Measurements from ENCODE around the gene CASTOR2. TPM values are rescaled to one million over a fixed set of nuclear protein-coding genes. Genes with fewer than 3 reads are reported as not detected.
"Not testable (repeated sequence)": the region's sequence is repeated elsewhere in the genome, so short reads cannot be mapped to it uniquely, and the experiment has no call there.

The CASTOR2 gene
- total RNA-seq: 10.5 and 14.7 TPM in 2 replicates

DNA sequence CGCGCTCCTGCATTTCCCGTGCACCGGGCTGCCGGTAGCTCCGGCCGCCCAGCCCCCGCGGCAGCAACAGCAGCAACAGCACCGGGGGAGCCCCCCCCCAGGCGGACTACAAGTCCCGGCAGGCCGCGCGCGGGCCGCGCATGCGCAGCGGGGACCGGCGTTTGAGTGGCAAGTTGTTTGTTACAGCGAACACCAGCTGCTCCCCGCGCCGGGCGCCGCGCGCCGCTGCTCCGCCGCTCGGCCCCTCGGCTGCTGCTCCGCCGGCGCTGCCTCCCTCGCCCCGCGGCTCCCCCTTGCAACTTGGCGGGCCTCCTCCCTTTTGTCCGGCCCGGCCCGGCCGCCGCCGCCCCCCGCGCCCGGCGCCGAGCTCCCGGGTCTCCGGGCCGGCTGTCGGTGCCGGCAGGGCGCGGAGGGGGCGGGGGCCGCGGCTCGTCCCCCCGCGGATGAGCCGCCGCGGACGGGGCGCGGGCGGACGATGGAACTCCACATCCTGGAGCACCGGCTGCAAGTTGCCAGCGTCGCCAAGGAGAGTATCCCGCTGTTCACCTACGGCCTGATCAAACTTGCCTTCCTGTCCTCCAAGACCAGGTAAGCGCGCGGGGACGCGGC lies at the start of gene CASTOR2:
CASTOR2 (plus strand) TSS at position 195 of the 609 bp plus-strand sequence; CDS start at position 476, 281 bp downstream.
- DNase-seq (ENCODE audit: low read depth in 2 of 2): not testable (repeated sequence)

DNA sequence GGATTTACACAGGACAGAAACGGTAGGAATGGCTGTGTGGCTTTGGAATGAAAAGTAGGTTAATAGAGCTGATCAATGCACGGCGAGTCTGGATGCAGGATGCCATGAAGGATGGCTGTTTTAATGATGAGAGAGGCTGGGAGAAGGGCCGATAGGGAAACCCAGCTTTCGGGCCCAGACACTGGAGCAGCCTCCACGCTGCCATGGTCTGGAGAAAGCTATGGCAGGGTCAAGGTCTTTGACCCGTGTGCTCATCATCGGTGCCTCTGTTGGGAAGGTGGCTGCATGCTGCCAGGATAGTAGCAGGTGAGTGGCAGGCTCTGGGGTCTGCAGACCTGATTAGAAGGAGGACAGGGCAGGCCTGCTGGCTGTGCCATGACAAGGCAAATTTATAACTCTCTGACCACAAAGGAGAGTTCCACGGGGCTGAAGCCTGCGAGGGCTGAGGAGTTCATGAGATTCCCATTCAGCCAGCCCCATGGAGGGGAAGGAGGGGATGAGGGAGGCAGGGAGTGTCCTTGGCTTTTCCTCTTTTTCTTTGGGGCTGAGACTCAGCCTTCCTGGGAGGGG lies 42.1 kb upstream of the CASTOR2 start:
- DNase-seq (ENCODE audit: low read depth in 2 of 2): not testable (repeated sequence)

DNA sequence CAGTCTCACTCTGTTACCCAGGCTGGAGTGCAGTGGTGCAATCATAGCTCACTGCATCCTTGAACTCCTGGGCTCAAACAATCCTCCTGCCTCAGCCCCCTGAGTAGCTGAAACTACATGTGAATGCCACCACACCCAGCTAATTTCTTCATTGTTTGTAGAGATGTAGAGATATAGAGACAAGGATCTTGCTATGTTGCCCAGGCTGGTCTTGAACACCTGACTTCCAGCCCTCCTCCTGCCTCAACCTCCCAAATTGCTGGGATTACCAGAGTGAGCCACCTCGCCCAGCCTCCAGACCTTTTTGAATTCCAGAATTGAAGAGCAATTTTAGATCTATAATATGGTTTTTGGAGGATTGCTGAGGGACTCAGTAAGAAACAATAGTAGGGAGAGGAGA lies 40.9 kb upstream of the CASTOR2 start:
- DNase-seq (ENCODE audit: low read depth in 2 of 2): not testable (repeated sequence)

DNA sequence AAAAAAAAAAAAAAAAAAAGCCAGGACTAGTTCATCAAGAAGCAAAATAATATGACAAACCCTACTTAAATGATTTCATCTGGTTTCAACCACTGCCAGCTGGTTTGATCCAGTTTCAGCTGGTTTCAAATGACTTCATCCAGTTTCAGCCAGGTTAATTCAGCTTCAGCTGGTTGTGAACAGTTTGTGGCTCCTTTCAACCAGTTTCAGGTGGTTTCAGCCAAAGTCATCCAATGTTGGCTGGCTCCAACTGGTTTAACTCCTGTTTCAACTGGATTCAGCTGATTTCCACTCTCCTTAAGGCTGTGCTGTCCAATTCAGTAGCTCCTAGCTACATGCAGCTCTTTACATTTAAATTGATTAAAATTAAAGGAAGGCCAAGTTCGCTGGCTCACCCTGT lies 37.5 kb upstream of the CASTOR2 start:
- DNase-seq (ENCODE audit: low read depth in 2 of 2): not testable (repeated sequence)

DNA sequence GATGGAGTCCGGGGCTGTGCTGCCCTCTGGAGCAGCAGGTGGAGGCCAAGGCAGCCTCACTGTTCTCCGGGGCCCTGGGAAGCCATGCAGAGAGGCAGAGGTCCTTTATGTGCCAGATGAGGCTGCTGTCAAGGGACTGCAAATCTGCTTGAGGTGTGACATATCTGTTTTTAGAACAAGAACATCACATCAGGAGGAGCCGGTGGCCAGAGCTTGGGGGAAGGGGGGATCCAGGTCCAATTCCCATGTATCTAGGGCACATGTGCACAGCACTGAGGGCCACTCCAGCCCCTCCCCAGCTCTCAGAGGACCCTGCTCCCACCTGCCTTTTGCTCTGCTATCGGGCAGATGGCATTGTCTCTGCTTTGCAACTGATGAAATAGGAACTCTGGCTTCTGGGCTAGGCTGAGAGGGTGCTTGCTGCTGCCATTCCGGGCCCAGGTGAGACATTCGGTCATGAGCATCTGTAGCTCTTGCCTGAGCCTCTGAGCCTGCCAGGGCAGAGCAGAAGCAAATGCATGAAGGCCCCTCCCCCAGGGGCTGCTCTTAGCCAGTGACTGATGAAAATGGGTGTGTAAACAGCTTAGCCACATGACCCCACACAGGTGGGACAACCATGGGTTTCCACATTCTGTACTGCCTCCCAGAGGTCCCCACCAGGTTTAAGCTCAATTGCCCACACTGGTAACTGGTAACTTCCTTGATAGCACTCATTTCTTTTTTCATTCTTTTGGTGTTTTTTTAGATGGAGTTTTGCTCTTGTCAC lies 32.8 kb upstream of the CASTOR2 start:
- not testable (repeated sequence) for DNase-seq (ENCODE audit: low read depth in 2 of 2)

DNA sequence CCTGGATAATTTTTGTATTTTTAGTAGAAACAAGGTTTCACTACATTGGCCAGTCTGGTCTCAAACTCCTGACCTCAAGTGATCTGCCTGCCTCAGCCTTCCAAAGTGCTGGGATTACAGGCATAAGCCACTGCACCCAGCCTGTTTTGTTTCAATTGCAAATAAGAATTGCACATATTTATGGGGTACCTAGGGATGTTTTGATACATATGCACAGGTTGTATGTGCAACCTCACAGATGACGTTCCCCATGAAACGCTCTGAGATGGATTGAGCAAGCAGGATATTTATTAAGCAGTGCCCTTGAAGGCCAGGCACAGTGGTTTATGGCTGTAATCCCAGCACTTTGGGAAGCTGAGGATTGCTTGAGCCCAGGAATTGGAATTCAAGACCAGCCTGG lies 25.1 kb upstream of the CASTOR2 start:
- DNase-seq (ENCODE audit: low read depth in 2 of 2): not testable (repeated sequence)

DNA sequence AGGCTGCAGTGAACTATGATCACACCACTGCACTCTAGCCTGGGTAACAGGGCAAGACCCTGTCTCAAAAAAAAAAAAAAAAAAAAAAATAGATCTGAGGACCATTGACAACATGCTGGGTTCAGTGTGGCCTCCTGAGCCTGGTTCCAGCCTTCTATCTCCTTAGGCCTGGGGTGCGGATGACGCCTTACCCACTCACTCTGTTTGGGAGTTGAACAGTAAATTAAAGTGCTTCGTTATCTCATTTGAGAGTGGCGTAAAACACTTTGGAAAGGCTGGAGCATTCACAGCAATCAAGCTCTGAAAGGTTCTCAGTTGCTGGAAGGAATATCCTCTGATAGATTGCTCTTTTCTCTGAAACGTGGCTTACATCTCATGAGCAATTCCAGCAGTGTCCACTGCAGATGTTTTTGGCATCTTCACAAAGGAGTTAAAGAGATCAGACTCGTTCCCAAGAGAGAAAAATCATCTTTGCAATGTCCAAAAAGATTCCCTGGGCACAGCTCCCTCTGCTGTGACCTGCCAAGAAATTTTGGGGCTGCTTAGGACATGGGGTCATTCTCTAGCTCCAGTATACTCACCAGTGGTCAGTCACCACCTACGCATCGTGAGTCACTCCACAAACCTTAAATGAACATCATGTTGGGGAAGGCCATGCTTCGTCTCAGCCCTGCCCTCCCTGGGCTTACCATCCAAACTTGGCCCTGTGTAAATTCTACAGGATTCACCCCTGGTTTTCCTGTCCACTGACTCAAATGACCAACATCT lies 23.0 kb upstream of the CASTOR2 start:
- not testable (repeated sequence) for DNase-seq (ENCODE audit: low read depth in 2 of 2)

DNA sequence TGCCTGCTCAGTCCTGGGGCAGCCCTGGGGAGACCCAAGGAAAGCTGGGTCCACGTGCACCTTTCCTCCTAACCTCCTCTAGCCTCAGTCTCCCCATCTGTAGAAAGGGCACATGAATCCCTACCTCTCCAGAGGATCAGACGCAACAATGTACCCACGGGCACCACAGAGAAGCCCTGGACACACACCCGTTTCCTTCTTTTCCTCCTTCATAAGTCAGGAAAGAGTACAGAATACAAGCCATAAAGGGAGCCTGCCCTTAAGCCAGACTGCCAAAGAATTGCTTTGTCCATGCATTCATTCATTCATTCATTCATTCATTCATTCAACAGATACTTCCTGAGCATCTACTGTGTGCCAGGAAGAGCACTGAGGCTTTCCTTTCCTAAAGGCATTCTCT lies 20.6 kb upstream of the CASTOR2 start:
- not testable (repeated sequence) for DNase-seq (ENCODE audit: low read depth in 2 of 2)

DNA sequence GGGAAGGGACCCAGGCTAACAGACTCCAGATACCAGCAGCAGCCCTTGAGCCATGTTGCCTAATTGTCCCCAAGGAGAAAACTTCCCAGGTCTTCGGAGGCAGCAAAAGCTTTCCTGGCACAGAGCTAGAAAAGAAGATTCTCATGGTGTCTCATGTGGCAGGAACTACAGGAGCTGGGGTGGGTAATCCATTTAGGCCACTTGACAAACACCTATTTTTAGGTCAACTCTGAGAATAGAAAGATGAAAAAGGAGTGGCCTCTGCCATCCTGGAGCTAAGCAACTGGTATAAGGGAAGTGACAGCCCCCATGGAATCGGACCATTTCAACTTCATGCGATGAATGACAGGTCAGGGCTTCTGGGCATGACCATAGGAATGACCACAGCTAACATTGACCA lies 16.8 kb upstream of the CASTOR2 start:
- DNase-seq (ENCODE audit: low read depth in 2 of 2): not testable (repeated sequence)

DNA sequence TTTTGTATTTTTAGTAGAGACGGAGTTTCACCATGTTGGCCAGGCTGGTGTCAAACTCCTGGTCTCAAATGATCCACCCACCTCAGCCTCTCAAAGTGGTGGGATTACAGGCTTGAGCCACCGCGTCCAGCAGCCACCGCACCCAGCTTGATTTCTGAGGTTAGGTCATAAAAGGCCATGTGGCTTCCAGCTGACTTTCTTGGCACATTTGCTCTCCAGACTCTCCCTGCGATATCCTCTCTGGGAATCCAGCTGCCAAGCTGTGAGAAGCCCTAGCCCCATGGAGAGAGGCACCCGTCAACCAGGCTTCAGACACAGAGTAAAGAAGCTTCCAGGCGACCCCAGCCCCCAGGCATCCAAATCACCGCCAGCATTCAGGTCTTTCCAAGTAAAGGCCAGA lies 10.7 kb upstream of the CASTOR2 start:
- DNase-seq (ENCODE audit: low read depth in 2 of 2): not testable (repeated sequence)

DNA sequence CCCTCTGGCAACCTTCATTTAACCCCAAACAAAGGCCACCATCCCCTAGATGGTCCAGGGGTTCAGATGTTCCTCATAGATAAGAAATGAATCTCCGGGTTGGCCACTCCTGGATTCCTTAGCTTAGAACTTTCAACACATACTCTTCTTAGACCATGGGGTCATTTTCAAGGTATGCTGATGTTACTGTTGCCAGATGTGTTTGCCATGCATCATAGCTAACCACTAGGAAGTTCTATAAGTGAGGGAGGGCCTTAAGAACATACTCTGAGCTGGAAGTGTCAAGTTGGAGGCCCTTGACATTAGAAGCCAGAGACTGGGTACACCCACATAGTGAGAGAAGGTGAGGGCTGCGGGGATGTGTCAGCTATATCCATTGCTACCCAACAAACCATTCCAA lies 6.2 kb upstream of the CASTOR2 start:
- DNase-seq (ENCODE audit: low read depth in 2 of 2): not testable (repeated sequence)

DNA sequence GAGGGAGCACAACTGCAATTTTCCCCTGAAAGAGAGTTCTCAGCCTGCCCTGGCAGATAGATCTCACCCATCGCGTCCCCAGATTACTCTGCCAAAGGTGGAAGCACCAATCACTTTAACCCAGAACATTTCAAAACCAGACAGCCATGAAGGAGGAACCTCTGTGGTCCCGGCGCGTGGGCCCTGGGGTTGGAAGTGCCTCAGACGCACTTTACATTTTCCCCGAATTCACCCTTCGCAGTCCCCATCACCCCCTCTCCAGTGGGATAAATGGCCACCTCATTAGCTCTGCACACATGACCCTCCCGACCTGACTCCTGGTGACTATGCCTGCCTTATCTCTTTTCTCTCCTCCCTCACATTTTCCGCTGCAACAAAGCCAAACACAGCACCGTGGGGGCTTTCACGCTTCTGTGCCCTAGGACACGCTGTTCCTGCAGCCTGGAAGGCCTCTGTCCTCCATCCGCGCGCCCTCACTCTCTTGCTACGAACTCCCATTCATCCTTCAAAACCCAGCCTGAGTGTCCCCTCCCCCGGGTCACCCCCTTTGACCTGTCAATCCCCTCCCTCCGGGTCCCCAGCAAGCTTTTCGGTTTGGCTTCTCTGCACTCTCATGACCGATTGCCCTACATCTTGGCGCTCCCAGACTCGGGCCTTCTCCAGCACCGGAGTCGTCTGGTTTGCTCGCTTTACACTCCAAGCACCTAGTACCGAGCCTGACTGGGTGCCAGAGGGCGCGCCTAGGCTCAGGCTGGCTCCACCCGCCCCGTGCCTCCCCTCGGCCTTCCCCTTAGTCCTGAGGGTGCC lies 598 bp upstream of the CASTOR2 start:
- DNase-seq (ENCODE audit: low read depth in 2 of 2): not testable (repeated sequence)

DNA sequence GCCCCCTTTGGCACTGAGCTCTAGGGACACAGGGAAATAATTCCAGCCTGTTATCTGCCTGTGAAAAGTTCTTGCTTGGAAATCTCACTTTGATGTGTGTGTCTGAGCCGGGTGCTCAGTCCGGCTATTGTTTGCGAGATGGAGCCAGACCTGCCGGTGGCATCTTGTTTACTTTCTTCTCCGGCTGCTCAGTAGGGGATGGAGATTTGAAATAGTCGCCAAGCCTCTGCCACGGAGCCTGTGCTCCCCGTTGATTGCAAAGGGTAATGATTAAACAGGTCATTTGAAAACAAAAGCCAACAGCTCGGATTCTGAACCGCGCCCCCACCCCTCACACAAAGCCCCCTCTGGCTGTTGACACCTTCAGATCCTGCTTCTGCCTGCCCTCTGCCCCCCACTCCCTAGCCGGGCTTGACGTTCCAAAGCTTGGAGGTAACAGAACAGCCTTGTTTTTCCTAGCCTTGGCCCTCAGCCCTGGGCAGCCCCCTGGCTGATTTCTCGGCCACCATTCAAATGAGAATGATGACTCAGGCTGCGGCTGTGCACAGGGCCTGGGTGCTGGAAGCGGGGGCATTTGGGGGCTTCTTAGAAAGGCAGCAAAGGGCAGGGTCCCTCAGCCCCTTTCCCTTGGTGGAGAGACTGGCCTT lies 1.8 kb downstream of the CASTOR2 start:
- not testable (repeated sequence) for DNase-seq (ENCODE audit: low read depth in 2 of 2)

DNA sequence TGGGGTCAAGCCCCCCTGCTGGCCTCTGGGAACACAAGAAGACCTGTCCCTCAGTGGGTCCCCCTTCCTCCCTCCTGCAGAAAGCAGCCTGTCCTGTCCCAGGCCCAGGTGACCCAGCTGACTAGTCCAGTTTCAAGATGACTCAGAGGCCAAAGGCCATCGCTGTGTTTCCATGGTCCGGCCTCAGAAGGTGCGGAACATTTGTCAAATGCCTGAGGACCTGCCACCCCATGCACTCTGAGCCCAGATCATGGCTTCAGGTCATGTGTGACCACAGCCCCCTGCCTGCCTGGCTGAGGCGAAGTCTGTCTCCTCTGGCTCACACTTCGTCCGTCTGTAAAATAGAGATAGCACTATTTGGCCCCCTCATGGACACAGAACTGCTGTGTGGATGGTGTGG lies 2.4 kb downstream of the CASTOR2 start:
- not testable (repeated sequence) for DNase-seq (ENCODE audit: low read depth in 2 of 2)

DNA sequence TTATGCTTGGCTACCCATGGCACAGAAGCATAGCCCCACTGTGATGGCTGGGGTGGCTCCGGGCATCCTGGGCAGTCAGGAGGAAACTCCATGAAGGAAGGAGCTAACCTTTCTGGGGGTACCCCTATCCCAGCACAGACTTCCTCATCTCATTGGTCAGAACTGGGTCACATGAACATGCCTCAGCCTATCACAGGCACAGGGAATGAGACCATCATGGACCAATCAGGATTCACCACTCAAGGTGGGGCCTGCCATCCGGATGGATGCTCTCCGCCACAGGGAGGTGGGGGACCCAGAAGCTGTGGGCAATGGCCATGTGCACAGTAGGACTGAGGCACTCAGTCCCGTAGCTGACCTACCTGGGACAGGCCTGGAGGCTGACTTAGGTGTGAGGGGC lies 6.9 kb downstream of the CASTOR2 start:
- not testable (repeated sequence) for DNase-seq (ENCODE audit: low read depth in 2 of 2)

DNA sequence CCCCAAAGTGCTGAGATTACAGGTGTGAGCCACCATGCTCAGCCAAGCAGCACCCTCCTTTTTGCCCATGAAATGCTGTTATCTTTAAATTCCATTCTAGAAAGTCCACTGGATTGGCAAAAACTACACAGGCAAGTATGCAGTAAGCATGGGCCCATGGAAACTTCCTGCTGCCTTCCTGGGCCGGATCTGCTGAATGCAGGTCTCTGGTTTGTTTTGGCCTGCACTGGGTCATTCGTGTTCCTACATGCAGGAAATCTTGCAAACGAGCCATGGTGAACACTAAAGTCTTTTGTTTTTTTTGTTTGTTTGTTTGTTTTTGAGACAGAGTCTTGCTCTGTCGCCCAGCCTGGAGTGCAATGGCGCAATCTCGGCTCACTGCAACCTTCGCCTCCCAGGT lies 7.9 kb downstream of the CASTOR2 start:
- not testable (repeated sequence) for DNase-seq (ENCODE audit: low read depth in 2 of 2)

DNA sequence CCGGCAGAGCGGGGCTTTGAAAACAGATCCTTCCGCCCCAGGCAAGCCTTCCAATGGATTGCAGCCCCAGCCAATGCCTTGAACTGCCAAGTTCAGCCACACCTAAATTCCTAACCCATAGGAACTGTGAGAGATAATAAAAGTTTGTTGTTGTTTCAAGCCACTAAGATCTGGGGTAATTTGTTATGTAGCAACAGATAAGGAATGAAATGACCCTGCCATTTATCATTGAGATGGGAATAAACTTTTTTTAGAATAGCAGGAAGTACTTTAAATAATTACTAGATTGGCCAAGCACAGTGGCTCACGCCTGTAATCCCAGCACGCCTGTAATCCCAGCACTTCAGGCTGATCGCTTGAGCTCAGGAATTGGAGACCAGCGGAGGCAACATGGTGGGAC lies 11.5 kb downstream of the CASTOR2 start:
- not testable (repeated sequence) for DNase-seq (ENCODE audit: low read depth in 2 of 2)

DNA sequence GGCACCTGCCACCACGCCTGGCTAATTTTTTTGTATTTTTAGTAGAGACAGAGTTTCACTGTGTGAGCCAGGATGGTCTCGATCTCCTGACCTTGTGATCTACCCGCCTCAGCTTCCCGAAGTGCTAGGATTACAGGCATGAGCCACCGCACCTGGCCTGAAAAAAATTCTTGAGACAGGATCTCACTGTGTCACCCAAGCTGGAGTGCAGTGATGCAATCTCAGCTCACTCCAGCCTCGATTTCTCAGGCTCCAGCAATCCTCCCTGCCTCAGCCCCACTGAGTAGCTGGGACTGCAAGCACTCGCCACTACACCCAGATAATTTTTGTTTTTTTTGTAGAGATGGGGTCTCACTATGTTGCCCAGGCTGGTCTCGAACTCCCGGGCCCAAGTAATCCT lies 13.0 kb downstream of the CASTOR2 start:
- not testable (repeated sequence) for DNase-seq (ENCODE audit: low read depth in 2 of 2)

DNA sequence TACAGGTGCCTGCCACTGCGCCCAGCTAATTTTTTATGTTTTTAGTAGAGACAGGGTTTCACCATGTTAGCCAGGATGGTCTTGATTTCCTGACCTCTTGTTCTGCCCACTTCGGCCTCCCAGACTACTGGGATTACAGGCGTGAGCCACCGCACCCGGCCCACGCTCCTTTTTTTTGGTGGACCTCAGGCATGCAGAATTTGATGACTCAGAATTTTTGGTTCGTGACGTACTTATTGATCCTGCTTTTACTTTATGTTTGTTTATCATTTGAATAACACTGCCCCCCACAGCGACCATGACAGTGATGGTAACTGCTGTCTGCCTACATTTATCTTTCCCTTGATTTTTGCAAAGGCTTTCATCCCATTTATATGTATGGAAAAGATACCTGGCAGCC lies 23.9 kb downstream of the CASTOR2 start:
- not testable (repeated sequence) for DNase-seq (ENCODE audit: low read depth in 2 of 2)

DNA sequence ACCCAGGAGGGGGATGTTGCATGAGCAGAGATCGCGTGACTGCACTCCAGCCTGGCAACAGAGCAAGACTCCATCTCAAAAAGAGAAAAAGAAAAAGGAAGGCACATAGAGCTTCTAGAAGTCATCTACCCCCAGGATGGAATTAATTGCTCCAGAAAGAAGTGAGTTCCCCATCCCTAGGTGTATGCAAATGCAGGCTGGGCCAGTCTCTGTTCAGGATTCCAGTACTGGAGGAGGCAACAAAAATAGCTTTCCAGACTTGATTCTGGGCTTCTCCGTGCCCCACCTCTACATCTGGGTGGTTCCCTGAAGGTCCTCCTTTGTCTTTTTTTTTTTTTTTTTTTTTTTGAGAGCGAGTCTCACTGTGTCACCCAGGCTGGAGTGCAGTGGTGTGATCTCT lies 28.6 kb downstream of the CASTOR2 start:
- no peak for DNase-seq (ENCODE audit: low read depth in 2 of 2)
